ENCODE measurements around the gene SPOCK1.

SPOCK1 gene

DNA sequence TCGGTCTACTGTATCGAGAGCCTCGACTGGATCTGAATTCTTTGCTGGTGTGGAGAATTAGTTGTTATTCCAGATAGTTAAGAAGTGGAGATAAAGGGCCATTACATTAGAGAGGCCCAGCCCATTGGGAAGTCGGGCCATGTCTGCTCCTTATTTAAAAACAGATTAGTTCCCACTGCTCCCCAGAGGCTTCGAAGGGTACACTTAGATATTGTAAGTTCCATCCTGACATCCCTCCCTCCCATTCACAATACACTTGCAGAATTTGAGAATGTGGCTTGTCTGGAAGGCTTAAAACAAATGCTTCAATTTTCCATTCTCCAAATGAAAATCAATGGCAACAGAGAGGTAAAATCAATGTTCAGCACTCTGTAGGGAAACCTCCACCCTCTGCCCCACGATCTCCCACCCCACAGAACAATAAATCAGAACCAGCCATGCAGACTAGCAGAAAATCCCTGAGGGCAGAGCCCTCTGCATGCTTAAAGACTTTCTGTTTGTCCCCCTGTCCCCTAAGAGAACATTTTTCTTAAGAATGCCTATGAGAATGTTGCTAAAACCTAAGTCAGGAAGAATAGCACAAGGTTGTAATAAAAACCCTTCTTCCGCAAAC lies 364.1 kb downstream of the SPOCK1 start:
- intact Hi-C loops (cut with DNase I) = no loop called here
- DNase-seq = no peak

DNA sequence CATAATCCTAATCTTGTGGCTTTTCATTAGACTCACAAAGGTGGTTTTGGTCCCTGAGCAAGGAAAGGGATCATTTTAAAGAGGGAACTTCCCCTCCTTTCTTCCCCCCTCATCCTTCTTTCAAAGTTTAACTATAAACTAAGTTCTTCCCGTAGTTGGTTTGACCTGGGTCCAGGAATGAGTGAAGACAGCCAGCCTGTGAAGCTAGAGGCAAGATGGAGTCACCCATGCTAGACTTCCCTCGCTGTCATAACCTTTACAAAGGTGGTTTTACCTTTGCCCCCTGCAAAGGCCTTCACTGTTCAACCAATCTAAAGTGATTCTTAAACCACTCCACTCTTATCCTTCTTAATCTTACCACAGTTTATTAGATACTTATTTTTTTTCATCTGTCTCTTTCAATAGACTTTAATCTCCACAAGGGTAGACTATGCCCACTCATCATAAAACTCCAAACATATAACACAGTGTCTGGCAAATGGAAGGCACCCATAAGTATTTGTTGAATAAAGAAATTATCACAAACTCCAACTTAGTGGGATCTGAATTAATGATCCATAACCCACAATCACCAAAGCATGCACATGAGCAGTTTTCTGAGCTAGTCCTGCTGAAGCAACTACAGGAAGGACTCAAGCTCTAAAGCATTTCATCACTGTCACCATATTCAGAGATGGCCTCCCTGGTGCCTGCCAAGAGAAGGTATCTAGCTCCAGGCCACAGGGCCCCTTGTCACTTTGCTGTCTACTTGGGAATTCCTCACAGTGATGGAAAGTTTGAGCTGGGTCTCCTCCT lies 369.0 kb downstream of the SPOCK1 start:
- no peak for DNase-seq
- intact Hi-C loops (cut with DNase I) = no loop called here

DNA sequence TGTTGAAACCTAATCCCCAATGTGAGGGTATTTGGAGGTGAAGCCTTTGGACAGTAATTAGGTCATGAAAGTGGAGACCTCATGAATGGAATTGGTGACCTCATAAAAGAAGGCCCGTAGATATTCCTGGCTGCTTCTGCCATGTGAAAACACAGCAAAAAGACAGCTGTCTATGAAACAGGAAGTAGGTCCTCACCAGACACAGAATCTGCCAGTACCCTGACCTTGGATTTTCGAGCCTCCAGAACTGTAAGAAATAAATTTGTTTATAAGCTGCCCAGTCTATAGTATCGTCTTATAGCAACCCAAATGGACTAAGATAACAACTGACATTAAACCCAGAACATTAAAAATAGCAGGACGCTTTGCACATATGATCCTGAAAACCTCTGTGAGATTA lies 371.1 kb downstream of the SPOCK1 start:
- intact Hi-C loops (cut with DNase I) = no loop called here
- DNase-seq = no peak

DNA sequence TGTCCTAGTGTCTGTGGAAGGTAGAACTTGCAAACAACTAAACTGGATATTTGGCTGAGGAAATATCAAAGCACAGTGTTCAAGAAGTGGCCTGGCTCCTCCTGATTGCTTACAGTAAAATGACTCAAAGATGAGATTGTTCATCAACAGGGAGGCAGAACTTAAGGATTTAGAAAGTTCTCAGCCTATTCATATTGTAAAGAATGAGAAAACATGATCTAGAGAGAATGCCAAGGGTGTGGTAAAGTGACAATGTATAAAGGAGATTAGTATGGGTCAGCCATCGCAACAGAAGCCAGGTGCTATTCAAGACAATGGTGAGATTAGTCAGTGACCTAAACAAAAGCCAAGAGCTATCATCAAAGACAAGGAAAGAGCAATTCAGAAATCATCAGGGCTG lies 372.3 kb downstream of the SPOCK1 start:
- DNase-seq = no peak
- intact Hi-C loops (cut with DNase I) = no loop called here

DNA sequence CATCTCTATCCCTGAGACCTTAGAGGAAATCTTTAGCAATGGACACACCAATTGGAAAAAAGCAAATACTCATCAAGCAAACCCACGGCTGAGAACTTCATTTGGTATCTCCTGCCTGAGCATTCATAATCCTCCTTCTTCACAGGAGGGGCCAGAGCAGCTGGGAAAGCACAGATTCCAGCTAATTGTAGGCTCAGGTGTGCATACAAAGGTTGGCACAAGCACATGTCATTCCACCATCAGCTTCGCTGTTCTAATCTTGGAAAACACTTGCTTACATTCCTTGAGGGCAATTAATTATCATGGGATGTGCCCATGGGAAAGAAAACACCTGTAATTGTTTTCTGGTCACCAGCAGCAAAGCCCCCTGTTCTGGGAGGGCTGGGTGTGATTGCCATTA lies 376.6 kb downstream of the SPOCK1 start:
- DNase-seq = no peak
- intact Hi-C loops (cut with DNase I) = no loop called here

DNA sequence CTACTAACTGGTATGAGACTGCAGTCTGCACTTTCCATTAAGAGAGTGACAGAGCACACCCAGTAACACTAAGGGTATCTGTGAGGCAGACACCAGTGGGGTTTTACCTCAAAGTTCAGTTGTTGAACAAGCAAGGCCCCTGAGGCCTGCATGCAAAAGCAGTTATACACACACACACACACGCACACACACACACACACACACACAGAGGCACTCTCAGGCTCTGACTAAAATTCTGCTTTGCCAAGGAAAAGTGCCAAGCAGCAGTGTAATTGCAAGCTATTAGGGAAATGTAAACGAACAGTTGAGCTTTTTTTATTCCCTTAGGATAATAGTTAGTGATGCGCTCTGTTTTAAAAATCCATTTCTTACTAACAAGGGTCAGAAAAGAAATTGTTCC lies 377.1 kb downstream of the SPOCK1 start:
- intact Hi-C loops (cut with DNase I) = no loop called here
- DNase-seq = no peak

DNA sequence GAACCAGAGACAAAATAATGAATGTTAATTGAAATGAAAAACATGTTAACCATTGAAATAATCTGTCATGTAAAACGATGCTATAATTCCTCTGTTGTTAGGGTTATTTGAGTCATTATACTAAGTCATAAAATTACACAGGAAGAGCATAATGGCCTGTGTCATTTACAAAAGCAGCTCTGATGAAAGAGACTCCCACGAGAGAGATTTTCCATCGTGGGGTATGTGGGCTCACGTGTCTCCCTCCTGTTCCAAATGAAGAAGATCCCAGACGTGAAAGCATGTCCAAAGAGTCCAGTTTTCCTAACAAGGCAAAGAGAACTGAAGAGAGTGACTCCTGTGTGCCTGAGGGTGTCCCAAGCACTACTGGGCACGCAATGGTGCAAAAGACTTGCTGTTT lies 379.8 kb downstream of the SPOCK1 start:
- intact Hi-C loops (cut with DNase I) = no loop called here
- no peak for DNase-seq

DNA sequence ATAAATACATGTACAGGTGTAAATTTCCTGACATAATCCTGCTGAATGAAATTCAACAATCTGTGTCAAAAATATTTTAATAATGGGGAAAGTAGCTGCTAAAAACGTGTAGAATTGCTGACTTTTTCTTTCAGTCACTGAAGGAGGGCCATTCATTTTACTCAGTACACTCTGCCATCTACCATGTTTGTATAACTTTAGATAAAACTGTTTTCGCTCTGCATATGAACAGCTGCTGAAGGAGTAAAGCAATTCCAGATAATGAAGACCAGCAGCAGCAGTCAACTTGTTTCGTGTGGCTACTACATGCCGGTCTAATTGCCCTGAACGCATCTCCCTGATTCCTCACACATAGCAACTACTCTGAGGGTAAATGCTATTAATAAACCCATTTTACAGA lies 380.5 kb downstream of the SPOCK1 start:
- intact Hi-C loops (cut with DNase I) = no loop called here
- no peak for DNase-seq

DNA sequence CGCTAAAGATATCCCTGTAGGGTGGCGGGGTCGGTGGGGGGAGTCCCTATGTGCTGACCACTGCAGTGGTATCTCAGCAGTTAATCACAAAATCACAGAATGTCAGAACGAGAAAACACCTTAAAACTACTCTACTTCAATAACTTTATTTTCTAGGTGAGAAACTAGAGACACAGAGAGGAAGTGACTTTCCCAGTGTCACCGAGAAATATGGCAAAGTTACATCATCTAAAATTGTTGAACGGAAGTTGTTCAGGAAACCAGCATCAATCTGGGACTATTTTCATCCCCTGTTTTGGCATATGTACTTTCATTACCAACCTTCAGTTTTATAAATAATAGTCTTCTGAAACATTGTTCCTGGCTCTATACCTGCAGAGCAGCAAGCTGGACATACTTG lies 384.0 kb downstream of the SPOCK1 start:
- intact Hi-C loops (cut with DNase I) = no loop called here

DNA sequence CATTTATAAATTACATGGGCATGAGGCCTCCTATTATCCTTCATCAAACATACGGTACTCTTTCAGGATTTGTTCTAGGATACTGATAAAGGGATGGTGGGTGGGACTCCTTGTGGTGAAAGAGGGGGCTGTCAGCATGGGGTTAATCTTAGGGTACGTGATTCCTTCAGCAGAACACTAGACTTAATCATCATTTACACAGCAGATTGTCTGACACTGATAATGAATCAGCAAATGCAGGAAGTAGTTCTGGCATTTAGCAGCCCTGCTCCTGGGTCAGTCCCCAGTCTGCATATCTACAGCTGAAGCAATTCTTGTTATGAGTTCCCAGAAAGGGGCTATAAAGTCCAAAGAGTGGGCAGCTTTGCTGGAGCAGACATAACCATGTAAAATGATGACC lies 384.6 kb downstream of the SPOCK1 start:
- no peak for DNase-seq
- intact Hi-C loops (cut with DNase I) = no loop called here

More for the DNA sequence above, 384.0 kb downstream of the SPOCK1 start:
- DNase-seq = no peak

DNA sequence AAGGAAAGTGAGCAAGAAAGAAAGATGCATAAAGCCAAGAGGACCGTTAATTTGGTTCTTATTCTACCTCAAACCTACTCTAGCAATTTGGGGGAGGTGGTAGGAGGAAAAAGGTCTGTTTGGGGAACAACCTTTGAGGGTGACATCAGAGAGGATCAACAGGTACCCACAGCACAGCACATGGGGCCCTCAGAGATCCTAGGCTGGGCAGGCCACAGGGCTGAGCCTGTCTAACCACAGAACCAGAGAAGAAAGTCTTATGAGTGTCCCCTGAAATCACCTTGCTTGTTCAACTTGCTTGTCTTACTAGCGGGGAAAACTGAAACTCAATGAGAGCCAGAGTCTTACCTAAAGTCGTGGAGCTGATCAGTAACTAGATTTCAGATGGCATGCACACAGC lies 385.2 kb downstream of the SPOCK1 start:
- DNase-seq = no peak
- intact Hi-C loops (cut with DNase I) = no loop called here

DNA sequence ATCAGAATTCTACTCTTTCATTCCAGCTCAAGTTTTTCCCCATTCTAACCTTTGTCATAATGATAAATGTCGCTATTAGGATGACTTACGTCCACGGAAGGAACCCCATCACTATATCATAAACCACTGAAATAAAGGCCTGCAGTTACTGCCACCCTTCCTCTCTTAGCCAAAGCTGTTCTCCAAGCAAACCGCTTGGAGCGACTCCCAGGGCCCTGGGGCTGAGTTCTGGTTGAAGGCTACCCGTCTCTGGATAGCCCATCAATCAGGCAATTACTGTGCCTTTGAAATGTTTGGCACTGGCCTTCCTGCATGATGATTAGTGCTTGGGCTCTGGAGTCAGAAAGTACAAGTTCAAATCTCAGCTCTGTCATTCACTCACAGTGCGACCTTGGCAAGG lies 386.0 kb downstream of the SPOCK1 start:
- intact Hi-C loops (cut with DNase I) = no loop called here
- no peak for DNase-seq

DNA sequence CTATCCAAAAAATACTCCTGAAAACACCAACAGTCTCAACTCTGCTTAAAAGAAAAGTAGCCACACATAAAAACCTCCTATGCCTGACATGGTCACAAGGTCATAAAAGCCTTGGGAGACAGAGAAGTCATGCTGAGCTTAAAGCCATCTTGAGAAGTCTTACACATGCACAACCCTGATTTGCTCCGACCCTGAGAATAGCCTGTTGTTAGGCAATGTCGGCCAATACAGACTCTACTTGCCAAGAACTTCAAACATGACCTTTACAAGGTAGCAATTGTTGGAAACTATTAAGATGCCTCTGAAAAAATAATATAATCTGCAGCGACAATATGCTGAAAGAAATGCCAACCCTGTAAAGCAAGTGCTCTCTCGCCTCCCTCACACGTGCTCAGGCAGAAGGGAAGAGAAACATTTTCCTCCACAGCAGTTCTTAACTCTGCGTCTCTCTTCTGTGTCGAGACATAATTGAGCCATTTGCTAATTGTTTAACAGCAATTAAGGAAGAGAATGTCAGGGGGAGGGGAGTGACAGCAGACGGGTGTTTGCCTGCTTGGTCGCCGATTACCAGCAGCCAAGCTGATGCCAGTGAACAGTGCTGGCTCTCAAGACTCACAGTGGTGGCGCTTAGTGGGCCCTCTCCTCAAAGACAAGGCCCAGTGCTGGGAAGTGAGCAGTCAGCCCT lies 393.6 kb downstream of the SPOCK1 start:
- intact Hi-C loops (cut with DNase I) = no loop called here
- no peak for DNase-seq

DNA sequence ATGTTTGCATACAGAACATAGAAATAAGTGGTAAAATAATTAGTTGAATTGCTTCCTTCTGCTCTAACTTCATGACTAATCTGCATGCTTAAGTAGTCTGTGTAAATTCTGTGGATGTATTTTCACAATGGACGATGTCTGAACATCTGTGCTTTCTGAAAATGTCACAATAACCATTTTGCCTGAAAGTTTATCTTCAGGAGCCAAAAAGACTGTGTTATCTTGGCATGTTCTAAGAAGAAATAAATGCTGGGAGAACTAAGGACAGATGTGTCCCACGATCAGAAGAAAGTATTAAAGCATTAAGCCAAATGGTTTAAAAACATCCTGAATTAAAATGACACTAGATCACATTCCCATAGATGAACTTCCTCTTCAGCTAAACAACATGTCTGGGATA lies 397.6 kb downstream of the SPOCK1 start:
- intact Hi-C loops (cut with DNase I) = no loop called here

DNA sequence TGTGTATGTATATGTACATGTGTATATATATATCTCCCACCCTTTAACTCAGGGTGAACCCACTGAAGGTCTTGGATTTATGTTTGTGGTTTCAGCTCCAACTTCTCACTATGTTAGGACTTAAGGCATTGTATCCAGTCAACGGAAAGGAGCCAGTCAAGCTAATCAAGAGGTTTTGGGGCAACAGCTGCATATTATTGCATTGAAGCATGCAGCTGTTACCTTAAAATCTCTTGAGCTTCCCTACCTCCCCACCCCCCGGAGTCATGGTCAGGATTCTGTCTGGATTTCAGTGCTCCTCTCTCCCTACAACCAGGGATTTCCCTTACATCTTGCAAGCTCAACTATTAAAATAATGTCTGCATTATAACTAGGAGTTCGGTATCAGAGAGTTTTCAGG lies 399.5 kb downstream of the SPOCK1 start:
- intact Hi-C loops (cut with DNase I) = no loop called here
- DNase-seq = no peak

More for the DNA sequence above, 397.6 kb downstream of the SPOCK1 start:
- no peak for DNase-seq

DNA sequence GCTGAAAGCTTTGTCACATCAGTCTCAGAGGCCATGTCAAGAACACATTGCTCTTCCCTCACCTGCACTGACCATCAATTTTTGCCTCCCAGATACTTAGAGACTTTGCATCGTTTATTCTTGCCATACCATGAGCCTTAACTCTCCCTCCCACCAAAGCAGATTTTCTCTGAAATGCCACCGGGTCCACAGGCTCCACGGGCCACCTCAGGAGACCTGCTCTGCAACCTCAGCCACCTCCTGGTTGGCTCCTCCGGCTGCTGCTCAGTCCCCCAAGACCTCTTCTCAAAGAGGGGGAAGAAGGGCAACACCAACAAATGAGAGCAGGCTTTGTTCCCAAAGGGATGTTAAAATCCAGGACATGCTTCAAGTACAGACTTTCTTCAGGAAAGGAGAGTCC lies 400.5 kb downstream of the SPOCK1 start:
- no peak for DNase-seq
- intact Hi-C loops (cut with DNase I) = no loop called here

DNA sequence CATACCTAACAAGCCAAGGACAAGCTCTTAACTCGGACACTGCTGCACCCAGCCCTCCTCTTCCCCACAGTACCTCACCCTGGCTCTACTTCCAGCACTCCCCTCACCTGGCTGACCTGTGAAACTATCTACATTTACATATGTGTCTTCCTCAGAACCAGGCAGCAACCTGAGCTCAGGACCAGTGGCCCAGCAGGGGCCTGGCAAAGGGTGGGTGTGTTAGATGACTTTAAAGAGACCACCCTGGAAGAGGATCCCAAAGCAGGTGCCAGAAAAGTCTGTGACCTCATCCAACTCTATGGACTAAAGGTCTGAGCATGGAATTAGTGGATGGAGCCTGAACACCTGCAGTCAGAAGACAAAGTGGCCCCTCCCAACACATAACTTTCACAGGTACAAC lies 400.9 kb downstream of the SPOCK1 start:
- no peak for DNase-seq
- intact Hi-C loops (cut with DNase I) = no loop called here

DNA sequence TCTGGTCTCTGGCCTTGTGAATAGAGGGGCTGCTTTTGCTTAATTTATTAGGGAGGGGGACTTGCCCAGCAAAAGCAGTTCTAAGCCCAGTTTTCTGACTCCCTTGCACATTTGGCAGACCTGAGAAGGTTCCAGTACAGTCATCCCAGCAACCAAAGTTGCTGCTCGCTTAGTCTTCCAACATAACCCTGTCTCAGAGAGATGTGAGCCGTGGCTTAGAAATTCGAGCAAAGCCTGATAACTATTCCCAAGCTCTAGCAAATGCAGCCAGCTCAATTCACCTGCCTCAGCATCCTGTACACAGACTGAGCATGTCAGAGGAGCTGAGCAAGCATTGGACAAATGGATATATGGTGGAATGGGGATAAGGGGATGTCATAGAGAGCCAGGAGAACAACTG lies 401.9 kb downstream of the SPOCK1 start:
- no peak for DNase-seq
- intact Hi-C loops (cut with DNase I) = no loop called here

DNA sequence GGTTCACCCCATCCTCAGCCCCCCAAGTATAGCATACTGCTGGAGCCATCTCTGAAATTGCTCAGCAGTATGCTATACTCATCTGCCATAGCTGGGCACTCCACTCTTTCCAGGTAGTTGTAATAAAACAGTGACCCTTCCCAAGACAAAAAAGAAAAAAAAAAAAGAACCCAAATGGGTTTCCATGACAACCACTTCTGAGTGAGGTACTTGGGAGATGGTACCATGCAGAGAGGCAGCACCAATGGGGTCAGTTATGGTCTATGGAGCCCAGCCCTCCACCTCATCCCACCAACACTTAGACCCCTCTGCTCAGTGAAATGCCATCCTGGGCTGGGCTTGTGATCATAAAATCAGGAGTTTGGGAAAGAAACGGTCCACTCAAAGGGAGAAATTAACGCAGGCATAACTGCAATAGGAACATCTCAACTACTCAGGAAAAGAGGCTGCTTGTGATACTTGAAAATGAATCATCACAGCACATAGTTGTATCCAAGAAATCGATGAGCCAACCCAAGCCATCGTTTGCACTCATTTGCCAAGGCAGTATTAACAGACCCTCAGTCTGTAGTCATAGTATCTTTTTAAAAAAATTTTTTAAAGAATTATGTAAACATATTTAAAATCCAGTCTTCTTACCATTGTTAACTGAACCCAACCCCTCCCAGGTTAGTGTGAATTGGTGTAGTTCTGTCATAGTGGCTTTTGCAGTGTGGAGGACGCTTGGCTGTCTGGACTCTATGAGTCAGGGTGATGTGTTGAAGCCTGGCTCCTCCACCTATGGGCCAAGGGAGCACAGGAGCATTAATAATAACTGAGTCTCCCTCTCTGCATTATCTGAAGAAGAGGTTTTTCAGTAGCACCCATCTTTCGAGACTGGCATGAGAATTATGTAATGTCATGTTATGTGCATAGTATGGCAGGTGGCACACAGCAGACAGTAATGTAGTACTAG lies 402.7 kb downstream of the SPOCK1 start:
- no peak for DNase-seq
- intact Hi-C loops (cut with DNase I) = no loop called here

DNA sequence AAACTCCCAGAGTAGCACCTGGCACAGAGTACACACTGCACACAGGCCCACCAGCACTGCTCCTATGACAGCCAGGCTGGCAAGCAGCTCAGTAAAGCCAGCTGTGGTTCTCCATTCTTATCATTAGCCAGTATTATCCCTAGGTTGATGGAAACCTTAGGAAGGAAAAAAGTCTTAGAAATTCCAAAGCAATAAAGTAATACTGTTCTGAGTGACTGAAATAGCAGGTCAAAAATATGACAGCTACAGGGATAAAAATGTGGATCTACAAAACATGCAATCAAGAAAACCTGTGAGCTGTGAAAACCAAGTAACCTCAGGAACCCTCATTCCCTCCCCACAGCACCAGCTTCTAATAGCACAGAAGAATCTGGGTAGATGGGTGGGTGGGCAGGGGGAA lies 403.5 kb downstream of the SPOCK1 start:
- intact Hi-C loops (cut with DNase I) = no loop called here
- no peak for DNase-seq

All from head of caudate nucleus (tissue), 42 donors.